GM21737 (cell line): ENCODE data around the gene CPNE5.
"Not testable (repeated sequence)": the region's sequence is repeated elsewhere in the genome, so short reads cannot be mapped to it uniquely, and the experiment has no call there.

Experiments
- ATAC-seq: cut with Tn5 transposase; IDR thresholded peaks from one replicate; pipeline ENCODE4 v1.9.1; 2021; ENCODE audit warnings: mild to moderate bottlenecking, moderate library complexity; ENCODE audit not compliant: unreplicated experiment

The CPNE5 gene

DNA sequence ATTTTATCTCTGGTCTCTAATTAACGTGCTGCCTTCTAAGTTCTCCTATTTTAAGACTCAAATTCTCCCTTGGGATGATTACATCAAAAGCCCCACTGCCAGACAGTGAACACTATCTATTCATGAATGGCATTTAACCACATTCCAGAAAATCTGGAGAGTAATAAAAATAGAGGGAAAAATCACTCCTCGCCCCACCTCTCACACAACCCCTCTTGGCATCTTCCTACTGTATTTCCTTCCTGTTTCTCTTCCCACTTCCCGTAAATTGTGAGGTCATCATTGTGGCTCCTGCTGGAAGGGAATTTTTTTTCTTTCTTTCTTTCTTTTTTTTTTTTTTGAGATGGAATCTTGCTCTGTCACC lies 110.1 kb downstream of the CPNE5 start:
- ATAC-seq = no peak

- no peak for ATAC-seq
These were observed 110.7 kb downstream of the CPNE5 start for GRCh38 chr6:36728289-36729160.

- ATAC-seq = no peak
These were observed 111.7 kb downstream of the CPNE5 start for GRCh38 chr6:36727505-36728021.

- no peak for ATAC-seq
These were observed 113.7 kb downstream of the CPNE5 start for GRCh38 chr6:36725581-36725980.

DNA sequence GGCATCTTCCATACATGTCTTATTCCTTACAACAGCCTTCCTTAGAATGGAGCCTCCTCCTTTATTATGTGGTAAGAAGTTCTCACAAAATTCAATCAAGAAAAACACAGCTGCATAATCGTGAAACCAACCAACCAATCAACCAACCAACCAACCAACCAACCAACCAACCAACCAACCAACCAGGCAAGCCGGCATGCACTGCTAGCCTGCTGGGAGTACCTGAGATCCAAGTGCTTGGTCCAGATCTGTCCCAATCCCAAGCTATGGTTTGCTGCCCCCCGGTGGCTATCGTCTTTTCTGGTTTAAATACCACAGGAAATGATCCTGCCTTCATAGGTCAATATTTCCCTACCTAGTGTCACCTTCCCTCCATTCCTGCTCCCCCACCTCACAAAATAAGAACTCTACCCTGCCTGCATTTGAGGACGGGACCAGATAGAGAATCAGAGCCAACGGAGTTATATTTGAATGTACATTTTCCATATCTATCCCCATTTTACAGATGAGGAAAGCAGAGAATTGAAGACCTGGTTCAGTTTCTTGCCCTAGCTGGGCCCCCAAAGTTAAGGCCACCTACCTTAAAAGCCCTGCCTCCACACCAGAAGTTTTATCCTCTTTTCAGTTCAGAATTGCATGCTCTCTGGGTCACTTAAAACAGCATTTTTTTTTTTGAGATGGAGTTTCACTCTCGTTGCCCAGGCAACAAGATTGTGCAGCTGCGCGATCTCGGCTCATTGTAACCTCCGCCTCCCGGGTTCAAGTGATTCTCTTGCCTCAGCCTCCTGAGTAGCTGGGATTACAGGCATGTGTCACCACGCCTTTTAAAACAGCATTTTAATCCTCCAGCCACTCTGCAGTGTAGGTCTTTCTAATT lies 114.5 kb downstream of the CPNE5 start:
- ATAC-seq = no peak

GRCh38 chr6:36723992-36724391 lies 115.3 kb downstream of the CPNE5 start:
- not testable (repeated sequence) for ATAC-seq

GRCh38 chr6:36722879-36723278 lies 116.4 kb downstream of the CPNE5 start:
- ATAC-seq = no peak

DNA sequence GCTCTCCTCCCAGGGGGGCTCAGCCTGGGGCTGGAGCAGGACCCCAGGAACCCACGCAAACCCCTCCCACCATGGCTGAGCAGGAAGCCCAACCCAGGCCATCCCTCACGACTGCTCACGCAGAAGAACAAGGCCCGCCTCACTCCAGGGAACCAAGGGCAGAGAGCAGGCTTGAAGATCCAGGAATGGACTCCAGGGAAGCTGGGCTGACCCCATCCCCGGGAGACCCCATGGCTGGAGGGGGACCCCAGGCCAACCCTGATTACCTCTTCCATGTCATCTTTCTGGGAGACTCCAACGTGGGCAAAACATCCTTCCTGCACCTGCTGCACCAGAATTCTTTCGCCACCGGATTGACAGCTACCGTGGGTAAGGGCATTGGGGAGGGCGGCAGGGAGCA lies 116.9 kb downstream of the CPNE5 start:
- ATAC-seq = no peak

DNA sequence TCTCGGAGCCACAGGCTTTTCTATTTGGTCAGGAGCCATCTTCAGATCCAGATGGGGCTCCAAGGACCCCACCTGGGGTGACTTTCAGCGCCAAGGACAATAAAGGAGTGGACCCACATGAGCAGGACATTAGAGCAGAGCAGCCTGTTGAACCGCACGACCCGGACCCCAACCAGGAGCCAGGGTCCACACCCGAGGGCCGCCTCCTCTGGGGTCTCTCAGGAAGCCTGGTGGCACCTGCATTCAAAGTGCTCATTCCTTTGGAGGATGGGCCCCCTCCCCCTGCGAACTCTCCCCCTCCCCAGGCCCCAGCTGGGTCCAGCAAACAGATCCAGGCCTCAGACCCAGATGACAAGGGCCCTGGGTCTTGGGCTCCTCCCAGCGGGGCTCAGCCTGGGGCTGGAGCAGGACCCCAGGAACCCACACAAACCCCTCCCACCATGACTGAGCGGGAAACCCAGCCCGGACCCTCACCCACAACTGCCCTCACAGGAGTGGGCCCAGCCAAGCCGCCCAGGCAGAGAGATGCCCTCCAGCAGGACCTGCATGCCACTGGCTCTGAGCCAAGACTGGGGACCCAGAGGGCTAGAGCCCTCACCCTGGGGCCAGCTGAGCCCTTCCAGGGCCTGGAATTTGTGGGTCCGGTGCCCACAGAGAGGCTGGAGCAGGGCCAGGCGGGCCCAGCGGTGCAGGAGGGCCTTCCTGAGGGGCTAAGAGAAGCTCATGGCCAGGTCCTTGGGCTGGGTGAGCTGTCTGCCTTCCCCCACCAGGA lies 117.7 kb downstream of the CPNE5 start:
- no peak for ATAC-seq

DNA sequence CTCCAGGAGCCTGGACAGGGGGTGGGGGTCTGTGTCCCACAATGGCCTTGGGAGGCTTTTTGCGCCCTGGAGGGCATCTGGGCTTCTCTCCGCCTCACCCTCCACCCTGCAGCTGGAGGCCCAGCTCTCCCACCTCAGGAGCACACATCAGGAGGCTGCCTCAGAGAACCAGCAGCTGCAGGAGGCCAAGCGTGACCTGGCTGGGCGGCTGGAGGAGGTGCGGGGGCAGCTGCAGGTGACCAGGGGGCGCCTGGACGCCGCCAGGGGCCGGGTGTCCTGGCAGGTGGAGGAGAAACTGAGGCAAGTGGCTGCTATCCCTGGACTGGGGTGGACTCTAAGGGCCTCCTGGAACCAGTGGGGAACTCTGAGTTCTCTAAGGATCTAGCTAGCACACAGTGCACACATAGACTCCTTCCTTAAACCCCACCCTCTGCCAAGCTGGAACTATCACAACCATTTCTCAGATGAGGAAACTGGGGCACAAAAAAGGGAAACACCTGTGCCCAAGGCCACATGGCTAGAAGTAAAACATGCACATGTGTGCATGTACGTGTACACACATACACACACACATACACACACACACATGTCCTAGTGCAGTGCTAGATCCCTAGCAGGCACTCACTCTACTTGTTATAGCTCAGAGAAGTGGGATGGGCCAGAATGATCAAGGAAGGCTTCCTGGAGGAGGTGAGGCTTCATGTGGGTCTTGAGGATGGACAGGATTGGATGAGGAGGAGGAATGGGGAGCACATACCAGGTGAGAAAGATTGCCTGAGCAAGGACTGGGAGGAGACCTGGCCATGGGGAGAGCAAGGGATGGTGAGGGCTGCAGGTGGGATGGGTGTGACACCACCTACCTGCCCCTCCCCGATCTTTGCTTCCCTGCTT lies 118.7 kb downstream of the CPNE5 start:
- ATAC-seq = no peak

- no peak for ATAC-seq
These were observed 120.1 kb downstream of the CPNE5 start for GRCh38 chr6:36719126-36719525.

- no peak for ATAC-seq
These were observed 120.7 kb downstream of the CPNE5 start for GRCh38 chr6:36718560-36718959.

GRCh38 chr6:36717871-36718540 lies 121.2 kb downstream of the CPNE5 start:
- no peak for ATAC-seq

- ATAC-seq = no peak
These were observed 121.9 kb downstream of the CPNE5 start for GRCh38 chr6:36717231-36717825.

- no peak for ATAC-seq
These were observed 122.7 kb downstream of the CPNE5 start for GRCh38 chr6:36716476-36717093.

- ATAC-seq = no peak
These were observed 123.8 kb downstream of the CPNE5 start for GRCh38 chr6:36715469-36715868.

DNA sequence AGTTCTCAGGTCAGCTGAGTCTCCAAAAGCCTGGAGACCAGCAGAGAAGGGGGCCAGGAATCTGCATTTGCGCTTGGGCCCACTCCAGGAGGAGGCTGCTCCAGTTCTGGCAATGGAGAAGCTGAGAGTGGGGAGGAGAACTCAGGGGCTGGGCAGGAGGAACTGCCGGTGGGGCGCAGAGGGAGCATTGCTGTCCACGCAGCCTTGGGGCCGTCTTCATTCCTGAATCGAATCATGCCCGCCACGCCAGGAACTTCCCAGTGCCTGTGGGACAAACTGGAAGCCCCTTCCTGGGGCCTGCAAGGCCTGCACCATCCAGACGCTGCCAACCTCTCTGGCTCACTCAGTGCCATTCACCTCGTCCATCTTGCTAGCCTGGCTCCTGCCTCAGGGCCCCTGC lies 124.7 kb downstream of the CPNE5 start:
- ATAC-seq = no peak

- ATAC-seq = no peak
These were observed 125.4 kb downstream of the CPNE5 start for GRCh38 chr6:36713846-36714245.

DNA sequence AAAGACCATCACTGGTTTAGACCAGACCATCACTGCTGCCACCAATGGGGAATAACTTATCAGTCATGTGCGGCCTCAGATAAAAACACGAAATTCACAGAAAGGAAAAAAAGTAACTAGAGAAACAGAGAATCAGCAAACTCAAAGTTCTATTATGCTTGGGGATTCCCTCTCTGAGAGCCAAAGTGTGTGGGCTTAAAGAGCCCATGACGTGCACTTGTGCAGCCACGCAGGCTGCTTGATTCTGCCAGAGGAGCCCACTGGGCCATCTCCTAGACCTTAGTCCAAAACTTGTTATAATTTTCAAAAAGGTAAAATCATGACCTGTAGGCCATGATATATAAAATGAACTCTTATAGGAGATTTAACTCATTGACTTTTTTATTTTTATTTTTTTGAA lies 126.4 kb downstream of the CPNE5 start:
- no peak for ATAC-seq
